GM18868 (cell line): ENCODE data around the gene NHS.

Experiments
- ATAC-seq: cut with Tn5 transposase; IDR thresholded peaks from one replicate; pipeline ENCODE4 v1.9.1; 2021; ENCODE audit warnings: mild to moderate bottlenecking, moderate library complexity; ENCODE audit not compliant: unreplicated experiment

NHS gene

DNA sequence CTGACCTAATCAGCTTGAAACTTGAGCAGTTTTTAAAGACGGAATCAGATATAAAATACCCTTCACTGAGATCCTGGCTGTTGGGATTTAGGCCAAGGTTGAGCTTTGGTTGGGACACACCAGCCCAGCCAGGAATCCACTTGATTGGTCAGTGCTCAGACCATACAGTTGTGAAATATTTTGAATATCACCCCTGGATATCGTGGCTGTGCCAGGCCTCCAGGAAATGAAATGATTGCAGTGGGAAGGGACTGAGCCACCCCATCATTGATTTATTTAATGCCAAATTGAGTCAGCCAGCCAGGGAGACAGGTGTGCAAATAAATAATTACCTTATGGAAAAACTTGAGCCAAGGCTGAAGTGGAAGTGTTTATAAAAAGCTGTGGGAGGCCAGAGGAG, 233.9 kb downstream of the NHS start:
- ATAC-seq, result no peak

GRCh38 chrX:17610788-17611187, 235.8 kb downstream of the NHS start:
- no peak for ATAC-seq

- no peak for ATAC-seq
These were observed 239.1 kb downstream of the NHS start for GRCh38 chrX:17613979-17614588.

DNA sequence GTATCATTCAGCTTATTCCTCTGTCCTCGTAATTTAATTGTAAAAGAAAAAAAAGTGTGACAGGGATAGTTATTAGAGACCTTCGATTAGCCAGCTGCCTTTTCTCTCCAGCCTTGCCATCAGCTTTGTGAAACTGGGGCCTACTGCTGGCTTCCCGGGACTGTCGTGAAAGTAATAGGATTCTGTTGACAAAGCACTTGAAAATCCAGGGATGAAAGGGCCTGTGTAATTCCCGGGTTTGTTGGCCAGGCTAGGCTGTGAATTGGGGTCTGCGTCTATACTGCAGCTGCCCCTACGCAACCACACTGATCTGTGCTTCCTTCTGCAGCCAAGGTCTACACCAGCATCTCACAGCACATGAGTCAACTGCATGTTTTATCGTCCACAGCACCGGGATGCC, 241.9 kb downstream of the NHS start:
- ATAC-seq, result no peak

- ATAC-seq, result no peak
These were observed 242.8 kb downstream of the NHS start for GRCh38 chrX:17617806-17618205.

DNA sequence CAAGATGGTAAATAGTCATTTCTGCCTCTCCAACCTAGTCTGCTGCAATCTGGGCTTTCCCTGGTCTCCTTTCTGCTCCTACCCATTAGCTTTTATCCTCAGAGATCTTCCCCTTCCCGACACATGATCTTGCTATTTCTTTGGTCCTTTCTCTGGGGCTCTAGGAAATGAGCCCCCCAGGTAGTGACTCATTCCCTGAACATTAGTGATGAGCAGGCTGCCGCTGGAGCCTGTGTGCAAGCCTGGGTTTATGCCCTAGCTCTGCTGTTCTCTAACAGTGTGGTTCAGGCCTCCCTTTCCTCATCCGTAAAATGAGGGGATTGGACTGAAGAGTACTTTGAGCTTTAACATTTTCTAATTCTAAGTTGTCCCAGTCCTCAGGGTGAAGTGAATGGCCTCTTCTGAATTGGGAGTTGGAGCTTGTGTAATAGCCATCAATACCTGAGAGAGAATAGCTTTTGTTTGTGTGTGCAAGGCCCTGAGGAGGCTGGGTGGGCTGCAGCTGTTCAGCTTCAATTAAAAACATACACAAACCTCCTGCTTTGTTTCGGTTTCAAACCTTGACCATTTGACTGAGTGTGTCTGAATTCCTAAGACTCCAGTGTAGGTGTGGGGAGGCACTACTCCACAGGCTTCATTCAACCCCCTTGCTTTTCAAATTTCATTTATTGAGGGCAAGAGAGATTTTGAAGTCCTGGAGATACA, 246.7 kb downstream of the NHS start:
- no peak for ATAC-seq

DNA sequence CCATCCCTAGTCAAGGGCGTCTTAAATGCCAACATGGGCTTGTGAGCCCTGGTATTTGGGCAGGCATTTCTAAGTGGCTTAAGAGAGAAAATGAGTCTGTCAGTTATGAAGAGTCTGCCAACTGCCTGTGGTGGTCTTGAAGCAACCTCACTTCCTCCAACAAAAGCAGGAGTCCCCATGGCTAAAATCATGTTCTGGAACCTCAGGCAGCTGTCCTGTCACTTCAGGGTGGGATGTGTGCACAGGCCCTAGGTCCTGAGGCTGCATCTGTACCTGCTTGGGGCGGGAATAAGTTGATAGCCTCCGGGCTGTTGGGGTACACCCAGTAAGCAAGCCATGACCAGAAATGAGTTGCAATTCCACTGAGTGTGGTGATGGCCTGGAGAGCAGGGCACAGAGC, 247.3 kb downstream of the NHS start:
- no peak for ATAC-seq

- ATAC-seq, result no peak
These were observed 248.8 kb downstream of the NHS start for GRCh38 chrX:17623750-17624149.

GRCh38 chrX:17627026-17627425, 252.0 kb downstream of the NHS start:
- ATAC-seq, result no peak

- ATAC-seq, result no peak
These were observed 254.0 kb downstream of the NHS start for GRCh38 chrX:17628976-17629375.

DNA sequence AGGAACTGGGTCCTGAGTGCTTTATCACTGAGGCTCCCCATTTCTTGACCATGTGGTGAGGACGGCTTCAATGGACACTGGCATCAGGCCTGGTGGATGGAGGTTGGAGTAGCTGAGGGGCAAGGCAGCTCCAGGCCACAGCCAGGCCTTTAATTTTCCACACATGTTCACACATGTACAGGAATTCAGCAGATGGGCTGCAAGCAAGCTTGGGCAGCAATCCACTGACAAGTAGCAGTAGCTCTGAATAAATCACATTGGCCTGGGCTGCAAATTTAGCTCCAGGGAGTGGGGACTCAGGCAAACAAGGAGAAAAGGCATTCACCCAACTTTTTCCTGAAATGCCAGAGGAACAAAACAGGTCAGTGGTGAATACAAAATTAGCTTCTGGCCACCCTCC, 254.5 kb downstream of the NHS start:
- no peak for ATAC-seq

- ATAC-seq, result no peak
These were observed 256.6 kb downstream of the NHS start for GRCh38 chrX:17631647-17632046.

- ATAC-seq, result no peak
These were observed 257.9 kb downstream of the NHS start for GRCh38 chrX:17632942-17633341.

GRCh38 chrX:17633546-17633945, 258.5 kb downstream of the NHS start:
- no peak for ATAC-seq

DNA sequence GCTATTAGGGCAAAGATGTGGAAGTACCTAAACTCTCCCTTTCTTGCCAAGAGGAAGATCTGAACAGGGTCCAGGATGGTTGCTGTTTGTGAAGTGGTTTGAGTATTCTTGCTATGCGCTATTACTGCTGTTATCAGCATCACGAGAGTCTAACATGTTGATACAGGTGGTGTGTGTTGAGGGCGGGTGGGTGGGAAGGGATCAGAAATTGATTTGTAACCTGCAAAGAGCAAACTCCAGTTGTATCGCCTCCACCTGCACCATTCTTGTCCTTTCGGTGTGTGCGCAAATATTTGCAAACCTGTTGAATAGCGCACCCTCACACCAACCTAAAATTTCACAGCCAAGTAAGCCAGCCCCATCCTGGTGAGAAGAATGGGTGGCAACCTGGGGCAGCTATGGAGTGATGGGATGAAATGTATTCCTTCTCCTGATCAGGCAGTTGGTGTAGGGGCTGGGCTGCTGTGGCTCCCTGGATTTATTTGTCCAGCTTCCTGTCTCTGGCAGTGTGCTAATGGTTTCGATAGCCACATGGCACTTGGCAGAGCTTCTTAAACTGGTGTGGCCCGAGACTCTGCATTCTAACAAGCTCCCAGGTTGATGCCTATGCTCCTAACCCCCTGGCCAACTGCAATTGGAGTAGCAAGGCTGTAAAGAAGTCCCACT, 259.7 kb downstream of the NHS start:
- no peak for ATAC-seq

- ATAC-seq, result no peak
These were observed 260.2 kb downstream of the NHS start for GRCh38 chrX:17635231-17635630.

DNA sequence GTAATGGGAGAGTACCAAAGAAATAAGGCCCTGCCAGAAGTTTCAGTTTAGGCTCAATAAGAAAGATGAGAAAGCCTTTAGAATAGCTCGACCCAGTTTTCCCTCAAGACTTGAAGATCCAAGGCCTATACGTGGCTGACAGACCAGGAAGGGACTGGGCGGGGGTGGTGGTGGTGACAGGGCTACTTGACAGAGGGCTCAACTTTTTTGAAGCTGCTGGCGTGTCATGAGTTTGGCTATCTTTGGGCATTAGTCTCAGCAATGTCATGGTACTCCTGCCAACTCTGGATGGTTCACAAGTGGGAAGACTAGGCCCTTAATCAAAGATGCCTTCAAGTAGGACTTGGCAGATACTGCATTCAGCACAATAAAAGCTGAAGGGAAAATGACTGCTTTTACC, 262.2 kb downstream of the NHS start:
- ATAC-seq, result no peak

- ATAC-seq, result no peak
These were observed 263.7 kb downstream of the NHS start for GRCh38 chrX:17638731-17639130.

- ATAC-seq, result no peak
These were observed 267.9 kb downstream of the NHS start for GRCh38 chrX:17642891-17643290.

GRCh38 chrX:17643528-17643927, 268.5 kb downstream of the NHS start:
- no peak for ATAC-seq

GRCh38 chrX:17644001-17644400, 269.0 kb downstream of the NHS start:
- ATAC-seq, result no peak

DNA sequence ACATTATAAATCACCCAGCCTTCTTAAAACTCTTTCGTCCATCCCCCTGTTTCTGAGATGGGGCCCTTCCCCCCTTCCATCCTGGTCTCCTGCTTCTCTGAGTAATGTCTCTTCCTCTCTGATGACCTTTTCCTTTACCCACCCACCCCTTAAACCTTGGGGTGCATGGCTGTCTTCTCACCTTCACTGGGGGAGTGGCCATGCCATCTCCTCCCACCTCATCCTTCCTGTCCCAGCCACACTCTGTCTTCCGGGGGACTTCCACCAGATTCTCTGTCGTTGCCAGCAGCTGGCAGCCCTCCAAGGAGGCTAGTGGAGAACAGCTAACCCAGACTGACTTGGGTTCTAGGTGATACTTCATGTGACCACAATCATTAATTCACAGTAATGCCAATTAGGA, 279.1 kb downstream of the NHS start:
- no peak for ATAC-seq
